Measurements from ENCODE around the gene CAMK2A.

Gene CAMK2A

GRCh38 chr5:150189728-150190502 is 99.7 kb downstream of the CAMK2A start, which contains the start of gene SLC6A7:
Gene SLC6A7 (plus strand): TSS chr5:150190062. CDS start chr5:150190328, 266 bp downstream.
- Histone ChIP-seq H3K4me1 (ENCODE audit: control insufficient read depth, low read length) (no peaks in the 10 kb centered on the region), H3K27ac (ENCODE audit: low read depth, low read length) (no peak within 1 kb of the TSS), H3K36me3 (ENCODE audit: control insufficient read depth, low read length) (no peaks in the 10 kb centered on the region), H3K4me3 (ENCODE audit: low read length) (no peak within 1 kb of the TSS), H3F3A (ENCODE audit: control insufficient read depth, insufficient read depth) (no peaks in the 10 kb centered on the region), H3K9me3 (ENCODE audit: control insufficient read depth, insufficient read depth, low read length) (no peaks in the 10 kb centered on the region), H3K27me3 (ENCODE audit: control insufficient read depth, low read length) (peaks cover 16% of the 10 kb centered on the region), H4K20me1 (ENCODE audit: control insufficient read depth, insufficient read depth, low read depth, low read length) (no peaks in the 10 kb centered on the region), H3K4me2 (ENCODE audit: low read length) (no peak within 1 kb of the TSS), H3K9me2 (replicated peaks; ENCODE audit: control insufficient read depth, low read length) (no peaks in the 10 kb centered on the region), H3K79me2 (ENCODE audit: control insufficient read depth, low read length) (no peaks in the 10 kb centered on the region)
- TF ChIP-seq EZH2phosphoT487 (IDR thresholded peaks at IDR 0.05; ENCODE audit: borderline replicate concordance, low read length) (no peak), CTCF (IDR thresholded peaks at IDR 0.05; ENCODE audit: low read depth, low read length, poor library complexity, severe bottlenecking) (no peak)

GRCh38 chr5:150189326-150189725 is 100.2 kb downstream of the CAMK2A start:
- Histone ChIP-seq H3K4me3 (ENCODE audit: low read length) (no peak overlapping the region), H3F3A (ENCODE audit: control insufficient read depth, insufficient read depth) (no peaks in the 10 kb centered on the region), H4K20me1 (ENCODE audit: control insufficient read depth, insufficient read depth, low read depth, low read length) (no peaks in the 10 kb centered on the region), H3K36me3 (ENCODE audit: control insufficient read depth, low read length) (no peaks in the 10 kb centered on the region), H3K79me2 (ENCODE audit: control insufficient read depth, low read length) (no peaks in the 10 kb centered on the region), H3K4me1 (ENCODE audit: control insufficient read depth, low read length) (no peaks in the 10 kb centered on the region), H3K27me3 (ENCODE audit: control insufficient read depth, low read length) (peaks cover 16% of the 10 kb centered on the region), H3K9me2 (replicated peaks; ENCODE audit: control insufficient read depth, low read length) (no peaks in the 10 kb centered on the region), H3K27ac (ENCODE audit: low read depth, low read length) (no peak overlapping the region), H3K4me2 (ENCODE audit: low read length) (no peak overlapping the region), H3K9me3 (ENCODE audit: control insufficient read depth, insufficient read depth, low read length) (no peaks in the 10 kb centered on the region)
- TF ChIP-seq EZH2phosphoT487 (IDR thresholded peaks at IDR 0.05; ENCODE audit: borderline replicate concordance, low read length) (no peak), CTCF (IDR thresholded peaks at IDR 0.05; ENCODE audit: low read depth, low read length, poor library complexity, severe bottlenecking) (no peak)

GRCh38 chr5:150188146-150188842 is 101.3 kb downstream of the CAMK2A start:
- H3K27me3 ChIP-seq (ENCODE audit: control insufficient read depth, low read length), result peaks cover 16% of the 10 kb centered on the region

More at GRCh38 chr5:150188146-150188842, 101.3 kb downstream of the CAMK2A start:
- no peak overlapping the region for H3K4me2 ChIP-seq (ENCODE audit: low read length)
- no peaks in the 10 kb centered on the region for H3K79me2 ChIP-seq (ENCODE audit: control insufficient read depth, low read length)
- TF ChIP-seq CTCF (IDR thresholded peaks at IDR 0.05; ENCODE audit: low read depth, low read length, poor library complexity, severe bottlenecking) (no peak), EZH2phosphoT487 (IDR thresholded peaks at IDR 0.05; ENCODE audit: borderline replicate concordance, low read length) (no peak)
- H3K9me2 ChIP-seq (replicated peaks; ENCODE audit: control insufficient read depth, low read length), result no peaks in the 10 kb centered on the region
- no peaks in the 10 kb centered on the region for H4K20me1 ChIP-seq (ENCODE audit: control insufficient read depth, insufficient read depth, low read depth, low read length)
- no peaks in the 10 kb centered on the region for H3F3A ChIP-seq (ENCODE audit: control insufficient read depth, insufficient read depth)
- no peaks in the 10 kb centered on the region for H3K36me3 ChIP-seq (ENCODE audit: control insufficient read depth, low read length)
- H3K9me3 ChIP-seq (ENCODE audit: control insufficient read depth, insufficient read depth, low read length), result no peaks in the 10 kb centered on the region
- H3K27ac ChIP-seq (ENCODE audit: low read depth, low read length), result no peak overlapping the region
- H3K4me1 ChIP-seq (ENCODE audit: control insufficient read depth, low read length), result no peaks in the 10 kb centered on the region
- no peak overlapping the region for H3K4me3 ChIP-seq (ENCODE audit: low read length)
